ENCODE measurements around the gene NUDT21. TPM values are rescaled to one million over a fixed set of nuclear protein-coding genes. Genes with fewer than 3 reads are reported as not detected.

Gene NUDT21
- total RNA-seq, 2 donors from 2014 or later, result 9.2 to 24.6 TPM

DNA sequence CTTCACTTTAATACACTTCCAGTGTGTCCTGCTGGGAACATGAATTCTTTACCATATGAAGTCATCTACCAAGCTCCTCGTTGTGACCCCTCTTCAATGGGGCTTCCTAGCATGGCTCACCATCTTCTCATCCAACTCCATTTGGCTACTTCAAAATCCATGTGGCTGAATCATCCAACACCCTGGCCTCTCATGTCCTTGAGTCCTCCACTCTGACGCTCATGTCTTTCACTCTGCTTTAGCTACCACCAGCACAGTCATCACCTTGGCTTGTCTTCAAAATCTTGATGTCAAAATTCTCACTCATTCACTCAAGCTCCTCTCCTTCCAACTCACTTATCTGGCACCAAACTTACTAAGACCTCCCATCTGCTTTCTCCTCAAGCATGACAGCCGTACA lies 61.6 kb downstream of the NUDT21 start:
- Histone ChIP-seq H3K9me3 (no peaks in the 10 kb centered on the region), H3K4me1 (no peaks in the 10 kb centered on the region), H3K36me3 (replicated peaks in 1 of 2; ENCODE audit: insufficient read depth in 1 of 2, low read depth in 2 of 2) (peaks cover 0 to 22% of the 10 kb centered on the region in 2 donors), H3K27ac (no peak overlapping the region), H3K4me3 (no peak overlapping the region), H3K27me3 (no peaks in the 10 kb centered on the region)
- 94 to 95% methylated on average over 3 of the region's 3 CpGs for WGBS, 2 donors
- TF ChIP-seq, protein P1, sequence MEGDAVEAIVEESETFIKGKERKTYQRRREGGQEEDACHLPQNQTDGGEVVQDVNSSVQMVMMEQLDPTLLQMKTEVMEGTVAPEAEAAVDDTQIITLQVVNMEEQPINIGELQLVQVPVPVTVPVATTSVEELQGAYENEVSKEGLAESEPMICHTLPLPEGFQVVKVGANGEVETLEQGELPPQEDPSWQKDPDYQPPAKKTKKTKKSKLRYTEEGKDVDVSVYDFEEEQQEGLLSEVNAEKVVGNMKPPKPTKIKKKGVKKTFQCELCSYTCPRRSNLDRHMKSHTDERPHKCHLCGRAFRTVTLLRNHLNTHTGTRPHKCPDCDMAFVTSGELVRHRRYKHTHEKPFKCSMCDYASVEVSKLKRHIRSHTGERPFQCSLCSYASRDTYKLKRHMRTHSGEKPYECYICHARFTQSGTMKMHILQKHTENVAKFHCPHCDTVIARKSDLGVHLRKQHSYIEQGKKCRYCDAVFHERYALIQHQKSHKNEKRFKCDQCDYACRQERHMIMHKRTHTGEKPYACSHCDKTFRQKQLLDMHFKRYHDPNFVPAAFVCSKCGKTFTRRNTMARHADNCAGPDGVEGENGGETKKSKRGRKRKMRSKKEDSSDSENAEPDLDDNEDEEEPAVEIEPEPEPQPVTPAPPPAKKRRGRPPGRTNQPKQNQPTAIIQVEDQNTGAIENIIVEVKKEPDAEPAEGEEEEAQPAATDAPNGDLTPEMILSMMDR (IDR thresholded peaks at IDR 0.05), result no peak
- no peak for TF ChIP-seq POLR2A (IDR thresholded peaks at IDR 0.05)
- no peak for ATAC-seq
- intact Hi-C loops (cut with DNase I), result no loop called here
- DNase-seq, result no peak

DNA sequence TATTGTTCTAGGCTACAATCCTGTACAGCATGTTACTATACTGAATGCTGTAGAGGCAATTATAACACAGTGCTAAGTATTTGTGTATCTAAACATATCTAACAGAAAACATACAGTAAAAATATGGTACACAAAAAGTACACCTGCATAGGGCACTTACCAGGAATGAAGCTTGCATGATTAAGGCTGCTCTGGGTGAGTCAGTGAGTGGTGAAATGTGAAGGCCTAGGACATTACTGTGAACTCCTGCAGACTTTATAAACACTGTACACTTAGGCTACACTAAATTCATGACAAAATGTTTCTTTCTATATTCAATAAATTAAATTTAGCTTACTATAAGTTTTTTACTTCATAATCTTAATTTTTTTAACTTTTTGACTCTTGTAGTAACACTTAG lies 62.9 kb downstream of the NUDT21 start:
- Histone ChIP-seq H3K27ac (no peak overlapping the region), H3K4me3 (no peak overlapping the region), H3K4me1 (peaks cover 3% of the 10 kb centered on the region), H3K36me3 (replicated peaks in 1 of 2; ENCODE audit: insufficient read depth in 1 of 2, low read depth in 2 of 2) (peaks cover 0 to 22% of the 10 kb centered on the region in 2 donors), H3K27me3 (no peaks in the 10 kb centered on the region), H3K9me3 (no peaks in the 10 kb centered on the region)
- TF ChIP-seq POLR2A (IDR thresholded peaks at IDR 0.05), result no peak
- TF ChIP-seq, protein P1 (IDR thresholded peaks at IDR 0.05), result no peak
- intact Hi-C loops (cut with DNase I), result no loop called here
- no peak for DNase-seq
- ATAC-seq, result no peak

DNA sequence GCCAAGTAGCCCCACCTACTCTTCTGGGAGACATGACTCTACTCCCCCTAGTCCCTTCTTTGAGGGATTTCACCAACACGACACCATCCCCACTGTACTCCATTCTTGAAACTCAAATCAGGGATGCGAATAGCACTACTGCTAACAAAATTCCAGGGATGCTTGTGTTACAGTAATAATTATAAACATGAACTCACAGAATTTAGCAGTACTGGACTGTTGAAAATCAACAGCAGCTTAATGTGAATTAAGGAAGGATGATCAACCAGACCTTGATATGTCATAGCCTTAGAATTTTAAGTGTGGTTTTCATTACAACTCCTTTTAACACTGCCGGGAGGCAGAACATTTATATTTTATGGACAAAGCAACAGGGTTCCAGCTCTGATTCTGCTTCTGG lies 63.7 kb downstream of the NUDT21 start:
- Histone ChIP-seq H3K4me1 (peaks cover 4% of the 10 kb centered on the region), H3K27ac (no peak overlapping the region), H3K27me3 (no peaks in the 10 kb centered on the region), H3K9me3 (no peaks in the 10 kb centered on the region), H3K36me3 (replicated peaks in 1 of 2; ENCODE audit: insufficient read depth in 1 of 2, low read depth in 2 of 2) (peaks cover 0 to 22% of the 10 kb centered on the region in 2 donors), H3K4me3 (no peak overlapping the region)
- DNase-seq, result no peak
- ATAC-seq, result no peak
- intact Hi-C loops (cut with DNase I), result no loop called here
- TF ChIP-seq, protein P1 (IDR thresholded peaks at IDR 0.05), result no peak
- TF ChIP-seq POLR2A (IDR thresholded peaks at IDR 0.05), result no peak
- WGBS, 2 donors, result 94 to 98% methylated on average over 3 of the region's 3 CpGs

DNA sequence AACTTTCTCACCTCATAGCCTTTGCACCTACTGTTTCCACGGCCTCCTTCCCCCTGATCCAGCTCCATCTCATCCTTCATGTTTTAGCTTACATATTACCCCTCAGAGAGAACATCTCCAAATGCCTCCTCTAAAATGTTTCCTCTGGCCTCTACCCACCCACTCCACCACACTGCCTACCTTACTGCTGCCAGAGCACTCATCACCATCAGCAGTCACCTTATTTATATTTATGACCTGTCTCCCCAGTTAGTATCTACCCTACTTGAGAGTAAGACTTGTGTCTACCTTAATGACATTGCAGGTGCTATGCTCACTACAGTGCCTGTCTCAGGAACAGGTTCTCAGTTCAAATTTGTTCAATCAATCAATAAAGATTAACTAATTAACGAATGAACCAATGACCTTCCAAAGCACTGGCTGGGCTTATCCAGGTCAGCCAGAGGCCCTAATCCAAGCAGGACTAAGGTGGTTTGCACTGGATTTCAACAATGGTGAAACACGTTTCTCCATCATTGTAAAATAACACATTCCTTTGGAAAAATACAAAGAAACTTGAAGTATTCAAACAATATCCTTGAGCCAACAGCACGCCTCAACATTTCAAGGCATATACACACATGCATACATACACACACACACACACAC lies 66.9 kb downstream of the NUDT21 start:
- WGBS, 2 donors, result 68 to 73% methylated on average over 4 of the region's 4 CpGs
- TF ChIP-seq, protein P1 (IDR thresholded peaks at IDR 0.05), result no peak
- no peak for TF ChIP-seq POLR2A (IDR thresholded peaks at IDR 0.05)
- no peak overlapping the region for H3K4me3 ChIP-seq
- DNase-seq (no peak), ATAC-seq (no peak)
- H3K27me3 ChIP-seq, result no peaks in the 10 kb centered on the region
- H3K27ac ChIP-seq, result peak overlapping the region in 2 of 4 donors; percentile 36 to 61
- peaks cover 0 to 13% (median 0%) of the 10 kb centered on the region in 3 donors for H3K9me3 ChIP-seq
- H3K4me1 ChIP-seq, result peaks cover 4% of the 10 kb centered on the region
- peaks cover 0 to 20% of the 10 kb centered on the region in 2 donors for H3K36me3 ChIP-seq (replicated peaks in 1 of 2; ENCODE audit: insufficient read depth in 1 of 2, low read depth in 2 of 2)
- intact Hi-C loops (cut with DNase I), result no loop called here

DNA sequence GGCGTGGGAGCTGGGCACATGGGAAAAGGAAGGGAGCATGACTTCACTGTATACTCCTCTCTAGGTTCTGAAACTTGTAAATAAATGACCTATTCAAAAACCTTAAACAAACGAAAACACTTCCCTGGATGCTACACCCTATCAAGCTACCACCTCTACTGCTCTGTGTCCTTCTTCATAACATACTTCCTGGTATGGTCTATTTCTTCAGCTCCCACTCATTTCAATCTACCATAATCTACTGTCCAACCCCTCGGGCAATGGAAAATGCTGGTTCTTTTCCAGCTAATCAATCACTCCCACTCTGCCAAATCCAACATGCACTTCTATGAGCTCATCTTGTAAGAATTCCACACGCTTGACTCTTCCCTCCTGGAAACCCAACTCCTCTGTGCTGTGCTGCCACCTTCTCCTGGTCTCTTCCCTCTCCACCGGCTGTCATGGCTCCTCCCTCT lies 68.2 kb downstream of the NUDT21 start:
- DNase-seq, result peak in 1 of 4 donors; percentile 10
- H3K4me3 ChIP-seq, result no peak overlapping the region
- peak overlapping the region; percentile 16 to 61 (median 32) for H3K27ac ChIP-seq
- H3K36me3 ChIP-seq (replicated peaks in 1 of 2; ENCODE audit: insufficient read depth in 1 of 2, low read depth in 2 of 2), result peaks cover 0 to 11% of the 10 kb centered on the region in 2 donors
- intact Hi-C loops (cut with DNase I), result no loop called here
- WGBS, 2 donors, result 62 to 66% methylated on average over 5 of the region's 5 CpGs
- peaks cover 0 to 13% (median 0%) of the 10 kb centered on the region in 3 donors for H3K9me3 ChIP-seq
- peak; percentile 68 for ATAC-seq
- TF ChIP-seq POLR2A (IDR thresholded peaks at IDR 0.05), result no peak
- TF ChIP-seq, protein P1 (IDR thresholded peaks at IDR 0.05), result no peak
- peaks cover 4% of the 10 kb centered on the region for H3K4me1 ChIP-seq
- no peaks in the 10 kb centered on the region for H3K27me3 ChIP-seq
